ENCODE data around the gene PGA3.

PGA3 gene

GRCh38 chr11:61187505-61188130 is 15.7 kb upstream of the PGA3 start:
- H3K27me3 ChIP-seq, result no peaks in the 10 kb centered on the region
- no peaks in the 10 kb centered on the region for H3K4me1 ChIP-seq
- peak; percentile 77 for DNase-seq
- no peak overlapping the region for H3K4me3 ChIP-seq (ENCODE audit: low read depth, low read length)
- no peaks in the 10 kb centered on the region for H3K36me3 ChIP-seq
- H3K9me3 ChIP-seq, result no peaks in the 10 kb centered on the region
- TF ChIP-seq CTCF (IDR thresholded peaks at IDR 0.05; ENCODE audit: low read depth, low read length), result peak; percentile 78

- Histone ChIP-seq H3K27me3 (no peaks in the 10 kb centered on the region), H3K4me1 (no peaks in the 10 kb centered on the region), H3K9me3 (no peaks in the 10 kb centered on the region), H3K36me3 (no peaks in the 10 kb centered on the region), H3K4me3 (ENCODE audit: low read depth, low read length) (no peak overlapping the region)
- DNase-seq, result no peak
- TF ChIP-seq CTCF (IDR thresholded peaks at IDR 0.05; ENCODE audit: low read depth, low read length), result no peak
These were observed 13.4 kb upstream of the PGA3 start for GRCh38 chr11:61189933-61190332.

- no peaks in the 10 kb centered on the region for H3K9me3 ChIP-seq
- peak; percentile 16 for DNase-seq
These were observed 9.7 kb upstream of the PGA3 start for GRCh38 chr11:61193596-61193995.

GRCh38 chr11:61194169-61194671 is 9.1 kb upstream of the PGA3 start:
- no peak for TF ChIP-seq CTCF (IDR thresholded peaks at IDR 0.05; ENCODE audit: low read depth, low read length)
- H3K27me3 ChIP-seq, result no peaks in the 10 kb centered on the region
- H3K9me3 ChIP-seq, result no peaks in the 10 kb centered on the region
- H3K4me1 ChIP-seq, result no peaks in the 10 kb centered on the region
- DNase-seq, result no peak
- no peaks in the 10 kb centered on the region for H3K36me3 ChIP-seq
- H3K4me3 ChIP-seq (ENCODE audit: low read depth, low read length), result no peak overlapping the region

More at GRCh38 chr11:61193596-61193995, 9.7 kb upstream of the PGA3 start:
- TF ChIP-seq CTCF (IDR thresholded peaks at IDR 0.05; ENCODE audit: low read depth, low read length), result no peak
- Histone ChIP-seq H3K27me3 (no peaks in the 10 kb centered on the region), H3K4me3 (ENCODE audit: low read depth, low read length) (no peak overlapping the region), H3K4me1 (no peaks in the 10 kb centered on the region), H3K36me3 (no peaks in the 10 kb centered on the region)

- DNase-seq, result no peak
- Histone ChIP-seq H3K27me3 (no peaks in the 10 kb centered on the region), H3K4me1 (no peaks in the 10 kb centered on the region), H3K4me3 (ENCODE audit: low read depth, low read length) (no peak overlapping the region), H3K36me3 (no peaks in the 10 kb centered on the region), H3K9me3 (no peaks in the 10 kb centered on the region)
- no peak for TF ChIP-seq CTCF (IDR thresholded peaks at IDR 0.05; ENCODE audit: low read depth, low read length)
These were observed 8.2 kb upstream of the PGA3 start for GRCh38 chr11:61194981-61195695.

- DNase-seq, result no peak
- H3K4me1 ChIP-seq, result no peaks in the 10 kb centered on the region
- TF ChIP-seq CTCF (IDR thresholded peaks at IDR 0.05; ENCODE audit: low read depth, low read length), result no peak
These were observed 7.6 kb upstream of the PGA3 start for GRCh38 chr11:61195719-61196118.

More at GRCh38 chr11:61195719-61196118, 7.6 kb upstream of the PGA3 start:
- H3K27me3 ChIP-seq, result no peaks in the 10 kb centered on the region
- H3K36me3 ChIP-seq, result no peaks in the 10 kb centered on the region
- H3K9me3 ChIP-seq, result no peaks in the 10 kb centered on the region
- no peak overlapping the region for H3K4me3 ChIP-seq (ENCODE audit: low read depth, low read length)

All from BE2C (cell line).